GM12865 (cell line): ENCODE measurements around the gene EML1.
A peak's percentile ranks its signal among the peaks of the same experiment; 100 is the strongest.

ENCODE experiments used
- DNase-seq: peaks from one replicate; pipeline ENCODE4 v3.0.0; 2010; ENCODE audit warnings: low read depth
- H3K4me3 ChIP-seq: 2 replicates; pipeline ENCODE4 v1.5.1; 2011; ENCODE audit warnings: mild to moderate bottlenecking, low read depth, low read length, control low read depth
- CTCF ChIP-seq: IDR thresholded peaks from 2 replicates; pipeline ENCODE4 v1.5.1; 2011; ENCODE audit warnings: low read length, control low read depth, low read depth, inconsistent platforms; ENCODE audit not compliant: insufficient read depth; ENCODE audit errors: missing control alignments

EML1 gene

GRCh38 chr14:99969673-99970322 lies 176.6 kb downstream of the EML1 start:
- no peak for DNase-seq
- no peak for TF ChIP-seq CTCF
- H3K4me3 ChIP-seq, result no peak overlapping the region

GRCh38 chr14:99971087-99971940 lies 178.1 kb downstream of the EML1 start:
- DNase-seq, result peak; percentile 84
- TF ChIP-seq CTCF, result no peak
- peak overlapping the region; percentile 62 for H3K4me3 ChIP-seq

- peak; percentile 16 for DNase-seq
- TF ChIP-seq CTCF, result no peak
- peak overlapping the region; percentile 55 for H3K4me3 ChIP-seq
Observed at GRCh38 chr14:99971941-99972747, 178.9 kb downstream of the EML1 start.

- no peak for DNase-seq
- peak overlapping the region; percentile 55 for H3K4me3 ChIP-seq
Observed at GRCh38 chr14:99972748-99973466, 179.7 kb downstream of the EML1 start.

GRCh38 chr14:99975190-99975589 lies 182.0 kb downstream of the EML1 start:
- no peak overlapping the region for H3K4me3 ChIP-seq

More at GRCh38 chr14:99972748-99973466, 179.7 kb downstream of the EML1 start:
- no peak for TF ChIP-seq CTCF

More at GRCh38 chr14:99975190-99975589, 182.0 kb downstream of the EML1 start:
- TF ChIP-seq CTCF, result no peak
- no peak for DNase-seq
